ENCODE measurements around the gene CSPG4.
A peak's percentile ranks its signal among the peaks of the same experiment; 100 is the strongest.
"Not testable (repeated sequence)": the region's sequence is repeated elsewhere in the genome, so short reads cannot be mapped to it uniquely, and the experiment has no call there.

CSPG4 gene

GRCh38 chr15:75712668-75713337 lies at the start of gene CSPG4:
Gene CSPG4, minus strand, starts transcription at chr15:75712848. Its CDS starts 93 bp downstream, at chr15:75712755.
- peak in 5 of 51 donors; percentile 21 to 41 (median 28) for DNase-seq

- DNase-seq = not testable (repeated sequence)
Measured at GRCh38 chr15:75762357-75762718, 49.7 kb upstream of the CSPG4 start.

- no peak for DNase-seq
Measured at GRCh38 chr15:75761446-75762356, 49.1 kb upstream of the CSPG4 start.

- no peak for DNase-seq
Measured at GRCh38 chr15:75760704-75761435, 48.2 kb upstream of the CSPG4 start.

- not testable (repeated sequence) for DNase-seq
Measured at GRCh38 chr15:75760131-75760520, 47.5 kb upstream of the CSPG4 start.

GRCh38 chr15:75759416-75760130 lies 46.9 kb upstream of the CSPG4 start:
- DNase-seq = no peak

- DNase-seq = peak; percentile 12 to 90 (median 77)
Measured at GRCh38 chr15:75758071-75758872, 45.6 kb upstream of the CSPG4 start.

- not testable (repeated sequence) for DNase-seq
Measured at GRCh38 chr15:75754871-75755270, 42.2 kb upstream of the CSPG4 start.

GRCh38 chr15:75753145-75753544 lies 40.5 kb upstream of the CSPG4 start:
- DNase-seq = no peak

- no peak for DNase-seq
Measured at GRCh38 chr15:75751891-75752290, 39.2 kb upstream of the CSPG4 start.

GRCh38 chr15:75751116-75751875 lies 38.6 kb upstream of the CSPG4 start:
- DNase-seq = no peak

- no peak for DNase-seq
Measured at GRCh38 chr15:75750261-75751050, 37.8 kb upstream of the CSPG4 start.

- DNase-seq = no peak
Measured at GRCh38 chr15:75749820-75750219, 37.2 kb upstream of the CSPG4 start.

GRCh38 chr15:75748882-75749281 lies 36.2 kb upstream of the CSPG4 start:
- DNase-seq = not testable (repeated sequence)

- not testable (repeated sequence) for DNase-seq
Measured at GRCh38 chr15:75747121-75747520, 34.5 kb upstream of the CSPG4 start.

- DNase-seq = no peak
Measured at GRCh38 chr15:75745305-75745704, 32.7 kb upstream of the CSPG4 start.

- DNase-seq = not testable (repeated sequence)
Measured at GRCh38 chr15:75742346-75742745, 29.7 kb upstream of the CSPG4 start.

- no peak for DNase-seq
Measured at GRCh38 chr15:75739791-75740190, 27.1 kb upstream of the CSPG4 start.

Measured in hypothalamus (tissue), 51 donors.